A673 (cell line): ENCODE results near the gene FAM89A.

Source experiments
- EZH2 ChIP-seq: fragments of 200-600 bp; sonication (generic); IDR thresholded peaks from 2 replicates; pipeline ENCODE4 v1.6.1; 2017; ENCODE audit warnings: borderline replicate concordance, low read depth, mild to moderate bottlenecking, mixed read lengths, antibody characterized with exemption, low read length; ENCODE audit not compliant: poor library complexity, severe bottlenecking
- TF ChIP-seq, protein P1 (sequence below): fragments of 300-800, 200-600 bp; sonication (generic); conservative IDR thresholded peaks from 2 replicates; pipeline ENCODE4 v1.5.1; 2017; ENCODE audit warnings: low read depth, mild to moderate bottlenecking, antibody characterized with exemption, low read length, moderate library complexity, mixed read lengths

DNA sequence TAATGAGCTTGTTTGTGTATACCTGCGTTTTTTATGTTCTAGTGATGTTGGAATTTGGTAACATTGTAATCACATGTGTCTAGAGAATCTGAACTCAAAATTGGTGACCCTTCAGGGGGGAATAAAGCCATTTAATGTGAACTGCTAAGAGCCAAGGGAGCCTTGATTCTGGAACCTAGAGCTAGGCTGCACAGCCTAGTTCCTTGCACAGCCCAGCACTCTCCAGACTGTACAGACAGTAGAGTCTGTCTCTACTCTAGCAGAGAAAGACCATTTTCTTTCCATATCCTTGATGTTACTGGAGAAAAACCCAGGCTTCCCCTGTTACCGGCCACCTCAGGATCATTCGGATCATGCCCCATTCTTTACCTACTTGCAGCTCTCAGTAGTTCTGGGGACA is 52.6 kb downstream of the FAM89A start:
- TF ChIP-seq, protein P1, sequence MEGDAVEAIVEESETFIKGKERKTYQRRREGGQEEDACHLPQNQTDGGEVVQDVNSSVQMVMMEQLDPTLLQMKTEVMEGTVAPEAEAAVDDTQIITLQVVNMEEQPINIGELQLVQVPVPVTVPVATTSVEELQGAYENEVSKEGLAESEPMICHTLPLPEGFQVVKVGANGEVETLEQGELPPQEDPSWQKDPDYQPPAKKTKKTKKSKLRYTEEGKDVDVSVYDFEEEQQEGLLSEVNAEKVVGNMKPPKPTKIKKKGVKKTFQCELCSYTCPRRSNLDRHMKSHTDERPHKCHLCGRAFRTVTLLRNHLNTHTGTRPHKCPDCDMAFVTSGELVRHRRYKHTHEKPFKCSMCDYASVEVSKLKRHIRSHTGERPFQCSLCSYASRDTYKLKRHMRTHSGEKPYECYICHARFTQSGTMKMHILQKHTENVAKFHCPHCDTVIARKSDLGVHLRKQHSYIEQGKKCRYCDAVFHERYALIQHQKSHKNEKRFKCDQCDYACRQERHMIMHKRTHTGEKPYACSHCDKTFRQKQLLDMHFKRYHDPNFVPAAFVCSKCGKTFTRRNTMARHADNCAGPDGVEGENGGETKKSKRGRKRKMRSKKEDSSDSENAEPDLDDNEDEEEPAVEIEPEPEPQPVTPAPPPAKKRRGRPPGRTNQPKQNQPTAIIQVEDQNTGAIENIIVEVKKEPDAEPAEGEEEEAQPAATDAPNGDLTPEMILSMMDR, result no peak
- TF ChIP-seq EZH2, result no peak
